ENCODE measurements around the gene ELP4.

- no peak for TF ChIP-seq CTCF (tag by site-specific recombination; IDR thresholded peaks at IDR 0.05)
- no peak for TF ChIP-seq ZNF202 (tag by site-specific recombination; IDR thresholded peaks at IDR 0.05; ENCODE audit: borderline replicate concordance)
- TF ChIP-seq REST (tag by site-specific recombination; IDR thresholded peaks at IDR 0.05): no peak
- TF ChIP-seq ATF2 (tag by site-specific recombination; IDR thresholded peaks at IDR 0.05; ENCODE audit: low read depth): no peak
- TF ChIP-seq ZNF211 (tag by site-specific recombination; IDR thresholded peaks at IDR 0.05; ENCODE audit: low read depth): no peak
- no peak for TF ChIP-seq SCRT1 (tag by site-specific recombination; IDR thresholded peaks at IDR 0.05; ENCODE audit: borderline replicate concordance)
- no peak for TF ChIP-seq ZNF350 (tag by site-specific recombination; IDR thresholded peaks at IDR 0.05)
- TF ChIP-seq ZNF707 (tag by site-specific recombination; IDR thresholded peaks at IDR 0.05): no peak
- no peak for TF ChIP-seq PBX3 (CRISPR knock-in tag; IDR thresholded peaks at IDR 0.05)
- no peak for TF ChIP-seq ZNF76 (tag by site-specific recombination; IDR thresholded peaks at IDR 0.05; ENCODE audit: borderline replicate concordance, low read depth)
- TF ChIP-seq ZNF626 (tag by site-specific recombination; IDR thresholded peaks at IDR 0.05): no peak
- no peak for TF ChIP-seq ZNF292 (tag by site-specific recombination; IDR thresholded peaks at IDR 0.05; ENCODE audit: borderline replicate concordance, low read depth)
- no peak for TF ChIP-seq ZFP3 (tag by site-specific recombination; IDR thresholded peaks at IDR 0.05; ENCODE audit: low read depth)
These were observed 142.3 kb downstream of the ELP4 start for GRCh38 chr11:31651822-31652221.

All from HEK293 (cell line).